WTC11 (cell line): ENCODE data around the gene SLCO1A2. TPM values are rescaled to one million over a fixed set of nuclear protein-coding genes. Genes with fewer than 3 reads are reported as not detected.

Experiments
- ATAC-seq: fragments of 200-7000 bp; cut with Tn5 transposase; 2 replicates; pipeline ENCODE4 v1.10.0; 2021; ENCODE audit warnings: mild to moderate bottlenecking, moderate library complexity
- CTCF ChIA-PET: fragments of 300-600 bp; sonication (Branson Sonifier 250); formaldehyde crosslinking; loops from one replicate; lab custom pipeline; 2021; ENCODE audit warnings: antibody characterized with exemption; lab: Charles Lee
- POLR2A ChIA-PET: fragments of 350-600 bp; sonication (Branson Sonifier 250); formaldehyde crosslinking; loops from one replicate; lab custom pipeline; 2021; ENCODE audit warnings: antibody characterized with exemption; lab: Charles Lee
- DNase-seq: peaks from one replicate; pipeline ENCODE4 v3.0.0; 2021; ENCODE audit warnings: low spot score
- H3K27ac Mint-ChIP-seq: 2 replicates; pipeline ENCODE4 v1.8.0; 2021; ENCODE audit warnings: mixed read lengths
- H3K27me3 Mint-ChIP-seq: 2 replicates; pipeline ENCODE4 v1.8.0; 2021; ENCODE audit warnings: low read depth, mild to moderate bottlenecking, moderate library complexity, mixed read lengths
- H3K36me3 Mint-ChIP-seq: 2 replicates; pipeline ENCODE4 v1.8.0; 2021; ENCODE audit warnings: mixed read lengths
- H3K4me1 Mint-ChIP-seq: 2 replicates; pipeline ENCODE4 v1.8.0; 2022; ENCODE audit warnings: mixed read lengths
- H3K4me3 Mint-ChIP-seq: 2 replicates; pipeline ENCODE4 v1.8.0; 2021; ENCODE audit warnings: mild to moderate bottlenecking, moderate library complexity, mixed read lengths
- H3K9me3 Mint-ChIP-seq: 2 replicates; pipeline ENCODE4 v1.8.0; 2021; ENCODE audit warnings: mixed read lengths
- AR ChIP-seq: fragments of 250-450 bp; sonication (Bioruptor Pico); IDR thresholded peaks from 2 replicates; pipeline ENCODE4 v1.9.0; 2021; ENCODE audit warnings: mild to moderate bottlenecking
- FOXK1 ChIP-seq: sonication (generic); formaldehyde crosslinking; IDR thresholded peaks from 2 replicates; pipeline ENCODE4 v1.8.0; 2022; ENCODE audit warnings: mild to moderate bottlenecking, moderate library complexity, missing genetic modification reagents
- GTF2I ChIP-seq: fragments of 250-450 bp; sonication (Bioruptor Pico); conservative IDR thresholded peaks from 2 replicates; pipeline ENCODE4 v1.4.0; 2021; ENCODE audit warnings: mild to moderate bottlenecking
- JAZF1 ChIP-seq: fragments of 250-450 bp; sonication (Bioruptor Pico); IDR thresholded peaks from 2 replicates; pipeline ENCODE4 v1.9.0; 2021; ENCODE audit warnings: moderate library complexity, mild to moderate bottlenecking, inconsistent platforms
- JUN ChIP-seq: sonication (generic); formaldehyde crosslinking; IDR thresholded peaks from 2 replicates; pipeline ENCODE4 v1.8.0; 2023; ENCODE audit warnings: mild to moderate bottlenecking, missing genetic modification reagents
- NFE2L1 ChIP-seq: sonication (generic); formaldehyde crosslinking; IDR thresholded peaks from 2 replicates; pipeline ENCODE4 v1.8.1; 2023; ENCODE audit warnings: missing genetic modification reagents
- OVOL2 ChIP-seq: fragments of 250-450 bp; sonication (Bioruptor Pico); IDR thresholded peaks from 2 replicates; pipeline ENCODE4 v1.9.0; 2021; ENCODE audit warnings: mild to moderate bottlenecking, borderline replicate concordance
- SMAD3 ChIP-seq: sonication (generic); formaldehyde crosslinking; IDR thresholded peaks from 2 replicates; pipeline ENCODE4 v1.8.0; 2022; ENCODE audit warnings: missing genetic modification reagents, mild to moderate bottlenecking, borderline replicate concordance
- SOX15 ChIP-seq: fragments of 250-450 bp; sonication (Bioruptor Pico); IDR thresholded peaks from 2 replicates; pipeline ENCODE4 v1.9.0; 2021; ENCODE audit warnings: mild to moderate bottlenecking
- SP1 ChIP-seq: sonication (generic); formaldehyde crosslinking; conservative IDR thresholded peaks from 2 replicates; pipeline ENCODE4 v1.8.1; 2022; ENCODE audit warnings: missing genetic modification reagents
- TCF7 ChIP-seq: sonication (generic); formaldehyde crosslinking; IDR thresholded peaks from 2 replicates; pipeline ENCODE4 v1.8.0; 2022; ENCODE audit warnings: mild to moderate bottlenecking, low read depth, missing genetic modification reagents, moderate library complexity
- TEAD4 ChIP-seq: sonication (generic); formaldehyde crosslinking; IDR thresholded peaks from 2 replicates; pipeline ENCODE4 v1.8.0; 2022; ENCODE audit warnings: mild to moderate bottlenecking, missing genetic modification reagents
- TP53 ChIP-seq: sonication (generic); formaldehyde crosslinking; IDR thresholded peaks from 2 replicates; pipeline ENCODE4 v1.8.1; 2023; ENCODE audit warnings: mild to moderate bottlenecking, missing genetic modification reagents
- ZNF219 ChIP-seq: sonication (generic); formaldehyde crosslinking; IDR thresholded peaks from 2 replicates; pipeline ENCODE4 v1.8.0; 2023; ENCODE audit warnings: missing genetic modification reagents, mild to moderate bottlenecking, borderline replicate concordance
- ZNF396 ChIP-seq: fragments of 250-450 bp; sonication (Bioruptor Pico); IDR thresholded peaks from 2 replicates; pipeline ENCODE4 v1.8.0; 2021; ENCODE audit warnings: mild to moderate bottlenecking, moderate library complexity, borderline replicate concordance
- ZNF423 ChIP-seq: fragments of 250-450 bp; sonication (Bioruptor Pico); IDR thresholded peaks from 2 replicates; pipeline ENCODE4 v2.1.2; 2022; ENCODE audit warnings: mild to moderate bottlenecking, moderate library complexity
- total RNA-seq: library from RNA; stranded (reverse); gene quantifications from 3 replicates; pipeline ENCODE4 v1.2.3, GENCODE V29; 2021
- TF ChIP-seq, protein P1 (sequence below): sonication (generic); formaldehyde crosslinking; IDR thresholded peaks from 2 replicates; pipeline ENCODE4 v1.8.1; 2023; ENCODE audit warnings: mild to moderate bottlenecking, missing genetic modification reagents, moderate library complexity
- TF ChIP-seq, protein P2 (sequence below): sonication (generic); formaldehyde crosslinking; IDR thresholded peaks from 2 replicates; pipeline ENCODE4 v1.8.0; 2022; ENCODE audit warnings: mild to moderate bottlenecking, missing genetic modification reagents
- TF ChIP-seq, protein P3 (sequence below): fragments of 250-450 bp; sonication (Bioruptor Pico); IDR thresholded peaks from 2 replicates; pipeline ENCODE4 v1.9.0; 2021; ENCODE audit warnings: moderate library complexity, mild to moderate bottlenecking, inconsistent platforms, borderline replicate concordance
- TF ChIP-seq, protein P4 (sequence below): sonication (generic); formaldehyde crosslinking; IDR thresholded peaks from 2 replicates; pipeline ENCODE4 v1.8.1; 2023; ENCODE audit warnings: mild to moderate bottlenecking, missing genetic modification reagents
- TF ChIP-seq, protein P5 (sequence below): sonication (generic); formaldehyde crosslinking; IDR thresholded peaks from 2 replicates; pipeline ENCODE4 v1.8.1; 2022; ENCODE audit warnings: low read depth, missing genetic modification reagents, borderline replicate concordance
- TF ChIP-seq, protein P6 (sequence below): fragments of 250-450 bp; sonication (Bioruptor Pico); IDR thresholded peaks from 2 replicates; pipeline ENCODE4 v2.1.2; 2022; ENCODE audit warnings: mild to moderate bottlenecking, moderate library complexity
- TF ChIP-seq, protein P7 (sequence below): sonication (generic); formaldehyde crosslinking; IDR thresholded peaks from 2 replicates; pipeline ENCODE4 v1.8.0; 2022; ENCODE audit warnings: mild to moderate bottlenecking, missing genetic modification reagents

The SLCO1A2 gene
- total RNA-seq, 1 experiment from 2014 or later, result 9.9 TPM

- no peaks in the 10 kb centered on the region for H3K4me1 Mint-ChIP-seq
- CTCF ChIA-PET, result no interaction called here
- no peaks in the 10 kb centered on the region for H3K9me3 Mint-ChIP-seq
- H3K27ac Mint-ChIP-seq, result no peak overlapping the region
- DNase-seq, result no peak
- H3K36me3 Mint-ChIP-seq, result no peaks in the 10 kb centered on the region
- H3K4me3 Mint-ChIP-seq, result no peak overlapping the region
- TF ChIP-seq TP53 (no peak), GTF2I (CRISPR knock-in tag) (no peak), SP1 (CRISPR knock-in tag) (no peak), NFE2L1 (CRISPR knock-in tag) (no peak)
- TF ChIP-seq, all 79 proteins: peak for 0
- no peak for ATAC-seq
- no peaks in the 10 kb centered on the region for H3K27me3 Mint-ChIP-seq
- POLR2A ChIA-PET, result no interaction called here
These were observed 40.5 kb downstream of the SLCO1A2 start for GRCh38 chr12:21294176-21294575.

DNA sequence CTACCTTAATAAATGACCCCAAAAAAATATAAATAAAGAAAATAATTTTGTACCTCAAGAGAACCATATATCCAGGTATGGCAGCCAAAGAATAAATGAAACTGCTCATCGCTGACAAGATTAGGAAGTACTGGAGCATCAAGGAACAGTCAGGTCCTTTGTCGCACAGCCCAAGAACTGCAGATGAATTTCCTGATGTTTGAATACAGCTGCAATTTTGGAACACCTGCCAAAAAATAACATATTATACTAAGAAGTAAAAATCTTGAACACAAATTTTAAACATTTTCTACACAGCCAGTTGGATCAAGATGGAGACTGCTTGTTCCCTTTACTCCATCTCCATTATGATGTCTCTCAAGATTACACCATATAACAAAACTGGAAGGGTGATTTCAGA lies 42.6 kb downstream of the SLCO1A2 start:
- TF ChIP-seq, protein P1, sequence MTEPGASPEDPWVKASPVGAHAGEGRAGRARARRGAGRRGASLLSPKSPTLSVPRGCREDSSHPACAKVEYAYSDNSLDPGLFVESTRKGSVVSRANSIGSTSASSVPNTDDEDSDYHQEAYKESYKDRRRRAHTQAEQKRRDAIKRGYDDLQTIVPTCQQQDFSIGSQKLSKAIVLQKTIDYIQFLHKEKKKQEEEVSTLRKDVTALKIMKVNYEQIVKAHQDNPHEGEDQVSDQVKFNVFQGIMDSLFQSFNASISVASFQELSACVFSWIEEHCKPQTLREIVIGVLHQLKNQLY, result no peak
- TF ChIP-seq NFE2L1 (CRISPR knock-in tag) (no peak), SP1 (CRISPR knock-in tag) (no peak), OVOL2 (CRISPR knock-in tag) (no peak), ZNF423 (CRISPR knock-in tag) (no peak), SOX15 (CRISPR knock-in tag) (no peak)
- TF ChIP-seq, protein P2, sequence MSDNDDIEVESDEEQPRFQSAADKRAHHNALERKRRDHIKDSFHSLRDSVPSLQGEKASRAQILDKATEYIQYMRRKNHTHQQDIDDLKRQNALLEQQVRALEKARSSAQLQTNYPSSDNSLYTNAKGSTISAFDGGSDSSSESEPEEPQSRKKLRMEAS (CRISPR knock-in tag), result no peak
- TF ChIP-seq, protein P3, sequence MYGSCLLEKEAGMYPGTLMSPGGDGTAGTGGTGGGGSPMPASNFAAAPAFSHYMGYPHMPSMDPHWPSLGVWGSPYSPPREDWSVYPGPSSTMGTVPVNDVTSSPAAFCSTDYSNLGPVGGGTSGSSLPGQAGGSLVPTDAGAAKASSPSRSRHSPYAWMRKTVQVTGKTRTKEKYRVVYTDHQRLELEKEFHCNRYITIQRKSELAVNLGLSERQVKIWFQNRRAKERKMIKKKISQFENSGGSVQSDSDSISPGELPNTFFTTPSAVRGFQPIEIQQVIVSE (CRISPR knock-in tag), result no peak
- TF ChIP-seq, all 79 proteins: peak for 0
- ChIA-PET CTCF (no interaction called here), POLR2A (no interaction called here)
- Mint-ChIP-seq H3K4me3 (no peak overlapping the region), H3K9me3 (0 out of 2 replicates have a peak, but pooled peaks cover 4% of the 10 kb centered on the region), H3K36me3 (0 out of 2 replicates have a peak, but pooled peaks cover 4% of the 10 kb centered on the region), H3K27ac (no peak overlapping the region), H3K27me3 (no peaks in the 10 kb centered on the region), H3K4me1 (no peaks in the 10 kb centered on the region)
- DNase-seq (no peak), ATAC-seq (no peak)

GRCh38 chr12:21289698-21290097 lies 45.0 kb downstream of the SLCO1A2 start:
- no peaks in the 10 kb centered on the region for H3K4me1 Mint-ChIP-seq
- DNase-seq, result no peak
- CTCF ChIA-PET, result interaction anchor here (0.6 kb wide), 1 partner anchor 145 kb away, joined by 3 read pairs; no protein-coding TSS in a partner anchor
- H3K27ac Mint-ChIP-seq, result no peak overlapping the region
- POLR2A ChIA-PET, result no interaction called here
- no peak overlapping the region for H3K4me3 Mint-ChIP-seq
- ATAC-seq, result no peak
- H3K36me3 Mint-ChIP-seq, result 0 out of 2 replicates have a peak, but pooled peaks cover 4% of the 10 kb centered on the region
- H3K27me3 Mint-ChIP-seq, result no peaks in the 10 kb centered on the region
- 0 out of 2 replicates have a peak, but pooled peaks cover 4% of the 10 kb centered on the region for H3K9me3 Mint-ChIP-seq
- TF ChIP-seq, protein P4, sequence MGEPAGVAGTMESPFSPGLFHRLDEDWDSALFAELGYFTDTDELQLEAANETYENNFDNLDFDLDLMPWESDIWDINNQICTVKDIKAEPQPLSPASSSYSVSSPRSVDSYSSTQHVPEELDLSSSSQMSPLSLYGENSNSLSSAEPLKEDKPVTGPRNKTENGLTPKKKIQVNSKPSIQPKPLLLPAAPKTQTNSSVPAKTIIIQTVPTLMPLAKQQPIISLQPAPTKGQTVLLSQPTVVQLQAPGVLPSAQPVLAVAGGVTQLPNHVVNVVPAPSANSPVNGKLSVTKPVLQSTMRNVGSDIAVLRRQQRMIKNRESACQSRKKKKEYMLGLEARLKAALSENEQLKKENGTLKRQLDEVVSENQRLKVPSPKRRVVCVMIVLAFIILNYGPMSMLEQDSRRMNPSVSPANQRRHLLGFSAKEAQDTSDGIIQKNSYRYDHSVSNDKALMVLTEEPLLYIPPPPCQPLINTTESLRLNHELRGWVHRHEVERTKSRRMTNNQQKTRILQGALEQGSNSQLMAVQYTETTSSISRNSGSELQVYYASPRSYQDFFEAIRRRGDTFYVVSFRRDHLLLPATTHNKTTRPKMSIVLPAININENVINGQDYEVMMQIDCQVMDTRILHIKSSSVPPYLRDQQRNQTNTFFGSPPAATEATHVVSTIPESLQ (CRISPR knock-in tag), result no peak
- TF ChIP-seq SMAD3 (CRISPR knock-in tag) (no peak), JAZF1 (CRISPR knock-in tag) (no peak), TCF7 (CRISPR knock-in tag) (no peak), NFE2L1 (CRISPR knock-in tag) (no peak), JUN (CRISPR knock-in tag) (no peak), FOXK1 (no peak), ZNF396 (CRISPR knock-in tag) (no peak), ZNF219 (CRISPR knock-in tag) (no peak), AR (CRISPR knock-in tag) (no peak), TEAD4 (no peak)
- TF ChIP-seq, protein P5, sequence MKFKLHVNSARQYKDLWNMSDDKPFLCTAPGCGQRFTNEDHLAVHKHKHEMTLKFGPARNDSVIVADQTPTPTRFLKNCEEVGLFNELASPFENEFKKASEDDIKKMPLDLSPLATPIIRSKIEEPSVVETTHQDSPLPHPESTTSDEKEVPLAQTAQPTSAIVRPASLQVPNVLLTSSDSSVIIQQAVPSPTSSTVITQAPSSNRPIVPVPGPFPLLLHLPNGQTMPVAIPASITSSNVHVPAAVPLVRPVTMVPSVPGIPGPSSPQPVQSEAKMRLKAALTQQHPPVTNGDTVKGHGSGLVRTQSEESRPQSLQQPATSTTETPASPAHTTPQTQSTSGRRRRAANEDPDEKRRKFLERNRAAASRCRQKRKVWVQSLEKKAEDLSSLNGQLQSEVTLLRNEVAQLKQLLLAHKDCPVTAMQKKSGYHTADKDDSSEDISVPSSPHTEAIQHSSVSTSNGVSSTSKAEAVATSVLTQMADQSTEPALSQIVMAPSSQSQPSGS (CRISPR knock-in tag), result no peak
- TF ChIP-seq, protein P6, sequence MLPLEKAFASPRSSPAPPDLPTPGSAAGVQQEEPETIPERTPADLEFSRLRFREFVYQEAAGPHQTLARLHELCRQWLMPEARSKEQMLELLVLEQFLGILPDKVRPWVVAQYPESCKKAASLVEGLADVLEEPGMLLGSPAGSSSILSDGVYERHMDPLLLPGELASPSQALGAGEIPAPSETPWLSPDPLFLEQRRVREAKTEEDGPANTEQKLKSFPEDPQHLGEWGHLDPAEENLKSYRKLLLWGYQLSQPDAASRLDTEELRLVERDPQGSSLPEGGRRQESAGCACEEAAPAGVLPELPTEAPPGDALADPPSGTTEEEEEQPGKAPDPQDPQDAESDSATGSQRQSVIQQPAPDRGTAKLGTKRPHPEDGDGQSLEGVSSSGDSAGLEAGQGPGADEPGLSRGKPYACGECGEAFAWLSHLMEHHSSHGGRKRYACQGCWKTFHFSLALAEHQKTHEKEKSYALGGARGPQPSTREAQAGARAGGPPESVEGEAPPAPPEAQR (CRISPR knock-in tag), result no peak
- TF ChIP-seq, protein P7, sequence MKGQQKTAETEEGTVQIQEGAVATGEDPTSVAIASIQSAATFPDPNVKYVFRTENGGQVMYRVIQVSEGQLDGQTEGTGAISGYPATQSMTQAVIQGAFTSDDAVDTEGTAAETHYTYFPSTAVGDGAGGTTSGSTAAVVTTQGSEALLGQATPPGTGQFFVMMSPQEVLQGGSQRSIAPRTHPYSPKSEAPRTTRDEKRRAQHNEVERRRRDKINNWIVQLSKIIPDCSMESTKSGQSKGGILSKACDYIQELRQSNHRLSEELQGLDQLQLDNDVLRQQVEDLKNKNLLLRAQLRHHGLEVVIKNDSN (CRISPR knock-in tag), result no peak
